Hematopoietic multipotent progenitor cell (in vitro differentiated cells): ENCODE measurements around the gene LRP1B. TPM values are rescaled to one million over a fixed set of nuclear protein-coding genes. Genes with fewer than 3 reads are reported as not detected.
"Not testable (repeated sequence)": the region's sequence is repeated elsewhere in the genome, so short reads cannot be mapped to it uniquely, and the experiment has no call there.

Experiments used
- DNase-seq, 3 donors: peaks; one replicate each; pipeline ENCODE4 v3.0.0-alpha.2; 2011 to 2015; ENCODE audit warnings: low read depth in 2 of 3, low spot score in 2 of 3
- total RNA-seq: library from RNA; depleted of rRNA; stranded (reverse); fragments of >200 nt; gene quantifications from one replicate; pipeline ENCODE4 v1.2.3, GENCODE V29; 2012

Gene LRP1B
- total RNA-seq, 1 donor, result under 0.01 TPM

DNA sequence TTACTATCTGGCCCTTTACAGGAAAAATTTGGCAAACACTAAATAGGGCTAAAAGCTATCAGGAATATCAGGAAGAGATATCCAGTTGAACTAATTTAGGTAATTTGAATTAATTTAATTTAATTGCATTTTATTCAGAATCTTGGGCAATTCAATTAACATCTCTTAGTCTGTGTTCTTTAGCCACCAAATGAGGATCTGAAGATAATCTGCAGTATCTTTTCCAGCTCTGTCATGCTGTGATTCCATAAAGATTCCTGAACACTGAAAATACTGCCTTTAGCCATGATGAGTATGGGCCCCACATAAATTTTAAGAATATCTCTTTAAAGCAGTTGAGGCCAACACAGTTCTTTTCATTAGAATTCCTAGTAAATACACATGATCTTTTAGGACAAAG, 1679.5 kb downstream of the LRP1B start:
- no peak for DNase-seq

DNA sequence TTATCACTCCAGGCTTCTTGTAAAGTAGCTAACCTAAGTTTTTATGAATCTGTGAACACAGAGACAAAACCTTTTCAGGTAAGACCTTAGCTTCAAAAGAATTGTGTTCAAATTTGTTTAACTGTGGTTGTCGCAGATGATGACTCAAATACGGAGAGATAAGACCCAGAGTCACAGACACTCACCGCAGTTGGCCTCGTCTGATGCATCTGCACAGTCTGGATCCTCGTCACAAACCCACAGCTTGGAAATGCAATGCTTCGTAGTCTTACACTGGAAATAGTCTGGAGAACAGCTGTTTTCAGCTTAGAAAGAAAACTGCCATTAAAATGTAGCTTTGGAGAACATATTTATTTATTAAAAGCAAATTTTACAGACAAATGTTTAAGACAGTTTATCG, 1688.5 kb downstream of the LRP1B start:
- DNase-seq, result no peak

DNA sequence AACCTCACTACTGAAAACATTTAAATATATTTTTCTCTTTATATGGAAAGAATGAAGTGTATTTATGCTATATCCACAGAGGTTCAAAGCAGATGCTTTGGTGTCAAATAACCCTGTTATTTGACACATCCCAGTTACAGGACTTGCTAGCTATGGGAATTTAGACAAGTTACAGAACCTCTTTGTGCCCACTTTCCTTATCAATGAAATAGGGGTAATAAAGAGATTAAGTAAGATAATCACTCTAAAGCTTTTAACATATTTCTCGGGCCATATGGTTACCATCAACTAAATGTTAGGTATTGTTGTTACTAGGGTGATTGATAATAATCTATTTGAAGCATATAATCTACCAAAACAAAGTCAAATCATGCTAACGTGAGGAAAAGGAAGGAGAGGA, 1690.0 kb downstream of the LRP1B start:
- DNase-seq, result no peak

DNA sequence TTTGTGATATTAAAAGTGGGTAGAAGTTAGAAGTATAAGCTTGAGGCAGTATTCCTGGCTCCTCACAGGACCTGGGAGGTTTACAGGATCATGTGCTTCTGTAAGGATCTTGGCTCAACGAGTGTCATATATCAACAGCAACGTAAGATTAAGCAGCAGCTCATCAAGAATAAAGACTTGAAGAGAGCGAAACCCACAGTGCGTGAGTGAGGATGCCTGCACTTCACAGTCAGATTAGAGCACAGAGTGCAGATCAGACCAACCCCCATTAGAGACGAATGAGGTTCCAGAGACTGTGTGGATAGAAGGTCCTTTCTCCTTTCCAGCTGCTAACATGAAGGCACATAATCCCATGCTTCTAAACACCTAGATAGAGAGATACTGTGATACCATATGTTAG, 1693.9 kb downstream of the LRP1B start:
- DNase-seq, result no peak

DNA sequence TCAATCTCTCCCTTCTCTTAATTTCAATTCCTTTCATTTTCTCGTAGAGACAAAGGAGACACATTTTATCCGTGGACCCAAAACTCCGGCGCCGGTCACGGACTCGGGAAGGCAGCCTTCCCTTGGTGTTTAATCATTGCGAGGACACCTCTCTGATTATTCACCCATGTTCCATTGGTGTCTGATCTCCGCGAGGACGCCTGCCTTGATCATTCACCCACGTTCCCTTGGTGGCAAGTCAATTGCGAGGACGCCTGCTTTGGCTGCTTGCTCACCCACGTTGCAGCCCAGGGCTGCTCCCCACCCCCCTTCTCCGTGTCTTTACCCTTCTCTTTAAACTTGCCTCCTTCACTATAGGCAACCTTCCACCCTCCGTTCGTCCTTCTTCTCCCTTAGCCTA, 1703.8 kb downstream of the LRP1B start:
- not testable (repeated sequence) for DNase-seq

DNA sequence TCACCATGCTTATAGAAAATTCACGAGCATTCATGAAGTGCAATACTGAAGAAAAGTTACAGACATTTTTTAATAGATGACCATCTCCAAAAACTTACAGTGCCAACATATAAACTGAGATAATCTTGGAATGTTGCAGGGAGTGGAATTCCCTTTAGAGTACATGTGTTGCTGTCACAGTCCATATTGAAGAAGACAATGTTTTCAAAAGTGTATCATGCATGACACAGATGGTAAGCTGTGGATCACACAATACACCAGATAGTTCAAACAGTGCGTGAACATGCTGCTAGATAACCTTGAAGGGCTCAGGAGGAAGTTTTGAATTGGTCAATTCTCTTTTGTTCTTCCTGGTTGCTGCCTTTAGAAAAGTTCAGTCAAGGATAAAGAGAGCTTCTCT, 1706.3 kb downstream of the LRP1B start:
- no peak for DNase-seq

DNA sequence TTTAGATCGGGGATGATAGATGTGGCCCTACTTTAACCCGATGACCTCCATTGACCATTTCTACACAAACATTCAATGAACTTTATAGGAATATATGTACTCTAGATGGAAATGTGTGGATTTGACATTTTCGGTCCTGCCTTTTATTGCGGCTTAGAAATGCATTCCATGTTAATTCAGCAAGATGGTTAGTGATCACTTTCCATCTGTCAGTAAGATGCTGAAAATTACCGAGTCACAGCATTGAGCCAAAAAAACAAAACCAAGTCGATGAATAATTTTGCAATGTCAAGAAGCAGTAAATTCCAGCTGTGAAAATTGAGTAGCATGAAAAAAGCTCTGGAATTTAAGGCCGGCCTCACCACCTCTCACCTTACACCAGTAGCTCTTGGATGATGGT, 1708.1 kb downstream of the LRP1B start:
- no peak for DNase-seq

DNA sequence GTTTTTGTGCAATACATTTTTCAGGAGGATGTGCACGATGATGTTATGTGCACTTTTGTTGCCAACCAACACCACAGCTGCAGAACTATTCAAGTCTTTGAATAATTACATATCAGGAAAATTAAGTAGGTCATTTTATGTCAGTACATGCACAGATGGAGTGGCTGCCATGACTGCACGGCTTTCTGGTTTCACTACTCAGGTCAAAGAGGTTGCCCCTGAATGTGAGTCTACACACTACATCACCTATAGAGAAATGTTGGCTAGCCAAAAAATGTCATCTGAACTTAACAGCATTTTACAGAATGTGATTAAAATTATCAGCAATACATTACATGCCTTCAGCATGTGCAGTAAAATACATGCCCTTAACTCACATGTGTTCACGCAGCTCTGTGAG, 1713.3 kb downstream of the LRP1B start:
- no peak for DNase-seq

DNA sequence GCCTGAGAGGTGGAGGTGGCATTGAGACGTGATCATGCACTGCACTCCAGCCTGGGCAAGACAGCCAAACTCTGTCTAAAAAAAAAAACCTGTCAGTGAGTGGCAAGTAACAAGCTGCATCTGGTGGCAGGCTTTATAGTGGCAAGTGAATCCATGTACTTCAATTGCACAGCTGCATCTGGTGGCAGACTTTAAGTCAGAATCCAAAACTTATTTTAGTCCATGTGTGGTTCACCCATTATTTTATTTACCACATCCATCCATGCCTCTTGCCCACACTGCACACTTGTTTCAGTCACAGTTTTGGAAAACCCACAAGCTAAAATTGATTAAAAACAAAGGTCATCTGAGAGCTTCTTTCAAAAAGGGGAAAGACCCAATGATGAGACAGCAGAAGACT, 1714.2 kb downstream of the LRP1B start:
- DNase-seq, result no peak

DNA sequence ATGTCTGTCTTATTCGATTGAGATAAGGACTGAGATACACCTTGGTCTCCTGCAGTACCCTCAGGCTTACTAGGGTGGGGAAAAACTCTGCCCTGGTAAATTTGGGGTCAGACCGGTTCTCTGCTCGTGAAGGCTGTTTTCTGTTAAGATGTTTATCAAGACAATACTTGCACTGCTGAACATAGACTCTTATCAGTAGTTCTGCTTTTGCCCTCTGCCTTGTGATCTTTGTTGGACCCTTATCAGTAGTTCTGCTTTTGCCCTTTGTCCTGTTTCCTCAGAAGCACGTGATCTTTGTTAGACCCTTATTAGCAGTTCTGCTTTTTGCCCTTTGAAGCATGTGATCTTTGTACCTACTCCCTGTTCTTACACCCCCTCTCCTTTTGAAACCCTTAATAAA, 1715.8 kb downstream of the LRP1B start:
- not testable (repeated sequence) for DNase-seq

DNA sequence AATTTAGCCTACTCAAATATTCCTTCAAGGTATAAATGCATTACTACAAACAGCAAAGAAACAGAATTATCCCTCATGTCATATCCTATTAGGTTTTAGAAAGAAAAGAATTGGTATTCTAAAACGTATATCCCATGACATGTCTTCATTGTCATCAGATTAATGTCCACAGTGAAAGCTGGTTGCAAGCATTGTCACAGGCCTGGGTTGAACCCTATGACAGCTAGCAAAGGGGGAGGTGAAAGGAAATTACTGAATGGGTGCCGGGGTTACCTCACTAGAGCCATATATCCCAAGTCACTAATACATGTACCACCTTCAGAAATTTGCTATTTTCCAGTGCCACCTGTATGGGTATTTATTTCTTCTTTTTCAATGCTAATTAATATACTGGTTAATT, 1720.1 kb downstream of the LRP1B start:
- no peak for DNase-seq

DNA sequence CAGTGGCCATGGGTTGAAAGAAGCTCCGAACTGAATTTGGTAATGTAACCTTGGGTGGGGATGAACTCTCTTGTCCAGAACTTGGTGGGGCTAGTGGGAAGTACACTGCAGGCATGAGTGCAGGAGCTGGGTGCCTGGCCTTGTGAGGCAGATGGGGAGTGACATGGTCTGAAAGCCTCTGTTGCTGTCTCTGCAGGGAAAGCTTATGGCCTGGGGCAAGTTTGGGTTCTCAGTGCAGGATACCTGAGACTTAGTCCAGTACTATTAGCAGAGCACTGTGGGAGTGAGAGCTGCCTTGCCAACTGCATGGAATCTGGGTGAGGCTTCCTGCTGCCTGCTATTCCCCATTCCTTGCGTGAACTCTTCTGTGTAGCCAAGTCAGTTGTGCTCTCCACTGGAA, 1729.8 kb downstream of the LRP1B start:
- no peak for DNase-seq

DNA sequence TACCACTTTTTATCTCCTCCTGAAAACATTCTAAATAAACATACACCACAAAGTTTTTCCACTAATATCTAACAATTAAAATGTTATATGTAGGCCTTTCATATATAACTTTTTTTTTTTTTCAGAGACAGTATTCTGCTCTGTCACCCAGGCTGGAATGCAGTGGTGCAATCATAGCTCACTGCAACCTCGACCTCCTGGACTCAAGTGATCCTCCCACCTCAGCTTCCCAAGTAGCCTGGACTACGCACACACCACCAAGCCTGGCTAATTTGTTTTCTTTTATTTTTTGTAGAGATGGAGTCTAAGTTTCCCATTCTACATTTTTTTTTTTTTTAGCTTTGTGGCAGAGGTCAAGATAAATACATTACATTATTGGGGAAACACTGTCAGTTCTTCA, 1738.0 kb downstream of the LRP1B start:
- no peak for DNase-seq

DNA sequence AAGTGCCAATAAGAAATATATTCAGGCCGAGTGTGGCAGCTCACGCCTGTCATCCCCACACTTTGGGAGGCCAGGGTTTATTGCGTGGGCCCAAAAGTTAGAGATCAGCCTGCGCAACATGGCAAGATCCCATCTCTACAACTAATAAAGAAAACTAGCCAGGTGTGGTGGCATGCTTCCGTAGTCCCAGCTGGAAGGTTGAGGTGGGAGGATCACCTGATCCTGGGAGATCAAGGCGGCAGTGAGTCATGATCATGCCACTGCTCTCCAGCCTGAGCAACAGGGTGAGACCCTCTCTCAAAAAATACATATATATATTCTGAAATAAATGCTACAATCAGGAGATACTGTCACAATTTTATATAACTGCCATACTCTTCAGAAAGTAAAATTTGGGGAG, 1745.9 kb downstream of the LRP1B start:
- no peak for DNase-seq

DNA sequence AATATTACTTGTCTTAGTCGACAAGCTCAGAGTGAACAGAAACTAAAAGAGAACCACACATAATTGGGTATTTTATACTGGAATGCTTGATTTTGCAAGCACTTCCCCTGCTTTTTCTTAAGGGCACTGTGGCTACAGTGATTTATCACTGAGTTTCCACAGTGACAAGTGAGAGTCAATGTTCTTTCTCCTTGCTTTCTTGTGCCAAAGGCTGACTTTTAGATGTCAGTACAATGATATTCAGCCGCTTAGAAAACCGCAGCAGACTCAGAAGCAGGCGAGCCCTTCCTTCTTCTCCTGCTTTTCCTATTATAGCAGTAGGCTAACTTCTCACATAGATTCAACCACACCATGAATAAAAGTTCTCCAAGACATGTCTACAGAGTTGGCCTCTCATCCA, 1747.0 kb downstream of the LRP1B start:
- no peak for DNase-seq

DNA sequence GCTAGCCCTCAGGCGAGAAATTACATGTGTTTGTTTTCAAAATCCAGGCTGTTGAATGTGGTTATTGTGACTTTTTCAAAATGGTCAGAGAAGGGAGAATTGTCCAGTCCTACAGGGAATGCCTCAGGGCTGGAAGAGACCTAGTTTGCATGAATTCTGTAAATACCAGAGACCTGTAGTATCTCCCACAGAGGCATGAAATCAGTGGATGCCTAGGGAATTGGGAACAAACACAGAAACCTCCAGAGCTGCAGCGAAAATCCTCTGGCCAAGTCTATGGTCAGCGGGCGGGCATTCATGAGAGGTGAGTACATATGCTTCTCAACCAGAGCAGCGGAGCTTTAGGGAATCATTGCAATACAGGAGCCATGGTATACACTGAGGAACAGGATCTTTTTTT, 1754.1 kb downstream of the LRP1B start:
- DNase-seq, result no peak

DNA sequence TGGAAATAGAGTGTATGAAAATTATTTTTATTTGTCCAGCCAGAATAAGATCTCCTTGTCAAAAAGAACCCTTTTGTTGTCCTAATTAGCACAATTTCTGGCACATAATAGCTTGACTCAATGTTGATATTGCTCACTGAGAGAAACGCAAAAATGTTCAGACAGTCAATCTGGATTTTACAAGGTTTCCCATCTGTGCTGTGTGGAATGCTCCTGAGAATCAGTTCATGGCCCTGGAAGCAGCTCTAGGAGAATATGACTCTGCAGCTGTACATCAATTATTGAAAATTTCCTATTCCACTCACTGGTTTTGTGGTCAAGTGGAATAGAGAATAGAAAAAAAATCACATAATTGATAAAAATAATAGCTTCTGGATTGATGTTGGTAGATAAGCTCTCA, 1767.7 kb downstream of the LRP1B start:
- no peak for DNase-seq

DNA sequence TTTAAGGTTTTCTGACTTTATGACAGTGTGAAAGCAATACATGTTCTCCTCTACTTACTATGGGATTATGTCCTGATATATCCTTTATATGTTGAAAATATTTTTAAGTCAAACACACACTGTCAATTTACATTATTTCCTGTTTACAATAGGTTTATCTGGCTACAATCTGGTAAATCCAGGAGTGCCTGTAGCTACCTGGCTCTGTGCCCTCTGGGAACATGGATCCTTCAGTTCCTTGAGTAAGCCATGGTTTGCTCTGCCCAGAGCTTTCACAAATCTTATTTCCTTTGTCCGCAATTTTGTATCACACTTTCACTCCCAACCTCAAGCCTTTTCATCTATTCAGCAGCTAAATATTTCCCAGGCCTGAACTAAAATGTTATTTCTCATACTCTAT, 1768.5 kb downstream of the LRP1B start:
- DNase-seq, result no peak

DNA sequence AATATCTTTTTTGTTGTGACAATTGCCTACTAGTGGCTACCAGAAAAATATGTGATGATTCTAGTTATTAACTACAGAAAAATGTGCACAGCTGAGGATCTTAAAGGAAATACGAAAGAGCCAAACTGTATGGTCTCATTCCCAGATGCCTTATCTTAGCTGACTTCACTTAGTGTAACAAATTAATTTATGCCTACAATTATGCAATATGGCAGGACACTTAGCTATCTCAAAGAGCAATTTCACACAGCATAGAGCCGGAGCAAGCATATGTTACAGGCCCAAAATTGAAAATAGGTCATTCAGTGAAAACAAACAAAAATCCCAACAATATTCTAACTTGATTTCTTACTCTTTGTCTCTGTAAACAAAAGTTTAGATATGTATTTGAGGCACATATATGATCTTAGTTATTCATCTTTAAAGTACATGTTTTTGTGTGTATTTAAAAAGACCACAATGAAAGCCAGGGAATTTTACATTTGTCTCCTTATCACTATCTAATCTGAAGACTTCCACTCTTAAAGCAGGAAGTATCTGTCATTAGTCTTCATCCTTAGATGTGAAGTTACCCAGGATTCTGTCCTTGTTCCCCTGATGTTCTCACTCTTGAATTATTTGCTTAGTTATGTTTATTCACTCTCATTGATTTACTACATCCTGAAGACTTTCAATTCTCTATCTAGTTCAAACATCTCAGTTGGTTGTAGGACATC, 1771.6 kb downstream of the LRP1B start:
- DNase-seq, result no peak

DNA sequence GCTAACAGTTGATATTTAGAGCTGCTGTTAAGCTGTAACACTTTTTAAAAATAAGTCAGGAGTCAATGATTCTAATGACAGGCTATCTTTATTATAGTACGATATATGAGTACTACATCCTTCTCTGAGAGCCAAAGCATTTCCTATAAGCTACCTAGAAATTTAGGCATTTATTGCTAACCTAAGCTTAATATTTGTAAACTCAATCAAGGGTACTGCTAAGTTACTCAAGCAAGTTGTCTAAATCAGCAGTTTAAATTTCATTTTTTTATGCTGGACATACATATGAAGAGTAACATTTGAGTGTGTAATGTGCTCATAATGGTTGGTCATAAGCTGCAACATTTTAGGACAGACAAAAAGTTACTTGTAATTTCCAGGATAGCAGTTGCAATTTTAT, 1774.1 kb downstream of the LRP1B start:
- no peak for DNase-seq

DNA sequence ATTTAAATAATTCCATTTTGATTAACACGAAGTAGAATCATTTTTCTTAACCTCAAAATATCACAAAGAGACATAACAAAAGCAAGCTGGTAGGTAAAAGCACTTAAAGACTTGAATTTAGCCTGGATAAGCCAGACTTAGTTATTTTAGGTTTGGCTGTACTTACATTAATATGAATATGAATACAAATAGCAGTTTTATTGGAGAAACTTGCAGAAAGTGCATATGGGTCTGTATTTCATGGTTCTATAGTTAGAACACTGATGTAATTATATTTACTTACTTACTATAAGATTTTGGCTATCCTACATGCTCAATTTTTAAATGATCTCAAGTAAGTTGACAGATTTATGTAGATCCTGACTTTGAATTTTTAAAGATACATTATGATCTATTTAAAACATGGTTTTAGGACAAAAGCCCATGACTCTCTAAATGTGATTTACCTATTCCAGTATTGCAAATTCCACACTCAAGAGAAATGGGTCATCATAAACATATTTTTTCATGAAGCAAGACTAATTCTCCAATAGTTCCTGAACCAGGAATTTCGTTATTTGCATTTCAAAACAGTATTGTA, 1775.2 kb downstream of the LRP1B start:
- no peak for DNase-seq

DNA sequence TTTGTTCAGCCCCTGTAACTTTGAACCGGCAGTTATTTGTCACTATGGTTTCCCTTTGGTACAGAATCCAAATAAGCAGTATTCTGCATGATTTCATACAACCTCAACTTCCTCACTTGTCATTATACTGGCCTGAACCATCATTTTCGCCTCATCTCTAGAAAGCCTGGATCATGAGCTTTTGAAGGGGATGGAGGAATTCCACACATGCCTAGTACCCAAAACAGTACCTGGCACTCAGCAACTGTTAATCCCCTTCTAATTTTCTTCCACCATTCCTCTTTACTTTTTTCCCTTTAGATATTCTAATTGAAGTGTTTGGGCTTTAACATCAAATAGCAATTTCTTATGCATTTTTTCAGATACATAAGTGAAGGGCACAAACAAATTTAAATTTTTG, 1776.3 kb downstream of the LRP1B start:
- no peak for DNase-seq

DNA sequence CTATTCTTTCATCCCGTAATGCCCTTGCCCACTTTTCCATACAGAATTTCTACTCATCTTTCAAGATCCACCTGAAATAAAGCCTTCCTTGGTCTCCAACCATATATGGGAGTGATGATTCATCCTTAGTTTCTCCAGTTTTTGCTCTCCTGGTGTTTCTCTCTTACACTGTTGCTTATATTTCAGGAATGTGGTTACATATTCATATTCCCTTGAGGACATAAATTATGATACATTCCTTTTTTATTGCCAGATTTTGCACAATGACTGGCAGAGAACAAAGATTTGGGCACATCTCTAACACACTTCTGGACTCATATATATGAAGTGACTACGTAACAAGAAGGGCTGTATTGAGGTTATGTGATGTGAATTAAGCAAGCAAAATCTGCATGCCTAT, 1777.3 kb downstream of the LRP1B start:
- no peak for DNase-seq
